Osteoblast (primary cell): ENCODE measurements around the gene COA1. TPM values are rescaled to one million over a fixed set of nuclear protein-coding genes. Genes with fewer than 3 reads are reported as not detected.
"Not testable (repeated sequence)": the region's sequence is repeated elsewhere in the genome, so short reads cannot be mapped to it uniquely, and the experiment has no call there.

Source experiments
- DNase-seq: peaks from one replicate; pipeline ENCODE4 v3.0.0; 2011; ENCODE audit warnings: low spot score, mixed read lengths; ENCODE audit not compliant: insufficient read length; ENCODE audit errors: missing footprints
- H2AFZ ChIP-seq: 2 replicates; pipeline ENCODE4 v1.6.0; 2011; ENCODE audit warnings: mild to moderate bottlenecking, low read length
- H3K27ac ChIP-seq: 2 replicates; pipeline ENCODE4 v1.5.1; 2011; ENCODE audit warnings: mild to moderate bottlenecking, low read depth, low read length, moderate library complexity
- H3K27me3 ChIP-seq: 2 replicates; pipeline ENCODE4 v1.6.0; 2012; ENCODE audit warnings: mild to moderate bottlenecking, control low read depth, inconsistent platforms, low read length, moderate library complexity; ENCODE audit not compliant: insufficient read depth
- H3K36me3 ChIP-seq: 2 replicates; pipeline ENCODE4 v1.5.1; 2011; ENCODE audit warnings: mild to moderate bottlenecking, low read length, control low read depth, moderate library complexity; ENCODE audit not compliant: insufficient read depth
- H3K4me1 ChIP-seq: 2 replicates; pipeline ENCODE4 v1.5.1; 2011; ENCODE audit warnings: mild to moderate bottlenecking, low read length, control low read depth, moderate library complexity; ENCODE audit not compliant: insufficient read depth
- H3K4me2 ChIP-seq: 2 replicates; pipeline ENCODE4 v1.6.0; 2011; ENCODE audit warnings: mild to moderate bottlenecking, low read length; ENCODE audit not compliant: insufficient read depth
- H3K4me3 ChIP-seq: fragments of 200-600 bp; sonication (generic); 3 replicates; pipeline ENCODE4 v1.5.1; 2012; ENCODE audit warnings: mild to moderate bottlenecking, low read length, inconsistent platforms; ENCODE audit not compliant: insufficient read depth
- H3K79me2 ChIP-seq: 2 replicates; pipeline ENCODE4 v1.6.0; 2012; ENCODE audit warnings: mild to moderate bottlenecking, low read length, control low read depth, inconsistent platforms; ENCODE audit not compliant: insufficient read depth
- H3K9me3 ChIP-seq: 2 replicates; pipeline ENCODE4 v1.5.1; 2011; ENCODE audit warnings: low read depth, low read length, control low read depth
- H4K20me1 ChIP-seq: 2 replicates; pipeline ENCODE4 v1.6.0; 2012; ENCODE audit warnings: mild to moderate bottlenecking, low read length, control low read depth; ENCODE audit not compliant: insufficient read depth
- total RNA-seq: library from RNA; depleted of rRNA; stranded (reverse); fragments of >200 nt; gene quantifications from 2 replicates; pipeline ENCODE4 v1.2.3, GENCODE V29; 2012
- TF ChIP-seq, protein P1 (sequence below): IDR thresholded peaks from 2 replicates; pipeline ENCODE4 v1.5.1; 2011; ENCODE audit warnings: mild to moderate bottlenecking, low read depth, low read length, moderate library complexity; ENCODE audit errors: extremely low read depth

Gene COA1
- total RNA-seq, 1 donor = 34.0 TPM

DNA sequence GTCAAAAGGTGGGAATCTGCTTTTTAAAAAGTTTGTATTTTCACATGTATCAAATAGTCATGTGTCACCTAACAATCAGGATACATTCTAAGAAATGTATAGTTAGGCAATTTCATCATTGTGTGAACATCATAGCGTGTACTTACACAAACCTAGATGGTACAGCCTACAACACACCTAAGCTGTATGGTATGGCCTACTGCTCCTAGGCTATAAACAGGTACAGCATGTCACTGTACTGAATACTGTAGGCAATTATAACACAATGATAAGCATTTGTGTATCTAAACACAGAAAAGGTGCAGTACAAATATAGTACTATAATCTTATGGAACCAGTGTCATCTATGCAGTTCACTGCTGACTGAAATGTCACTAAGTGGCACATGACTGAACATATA, 17.8 kb downstream of the COA1 start:
- no peaks in the 10 kb centered on the region for H3K4me1 ChIP-seq
- no peak overlapping the region for H3K4me3 ChIP-seq
- H3K9me3 ChIP-seq = no peaks in the 10 kb centered on the region
- H4K20me1 ChIP-seq = no peaks in the 10 kb centered on the region
- H2AFZ ChIP-seq = no peak overlapping the region
- TF ChIP-seq, protein P1, sequence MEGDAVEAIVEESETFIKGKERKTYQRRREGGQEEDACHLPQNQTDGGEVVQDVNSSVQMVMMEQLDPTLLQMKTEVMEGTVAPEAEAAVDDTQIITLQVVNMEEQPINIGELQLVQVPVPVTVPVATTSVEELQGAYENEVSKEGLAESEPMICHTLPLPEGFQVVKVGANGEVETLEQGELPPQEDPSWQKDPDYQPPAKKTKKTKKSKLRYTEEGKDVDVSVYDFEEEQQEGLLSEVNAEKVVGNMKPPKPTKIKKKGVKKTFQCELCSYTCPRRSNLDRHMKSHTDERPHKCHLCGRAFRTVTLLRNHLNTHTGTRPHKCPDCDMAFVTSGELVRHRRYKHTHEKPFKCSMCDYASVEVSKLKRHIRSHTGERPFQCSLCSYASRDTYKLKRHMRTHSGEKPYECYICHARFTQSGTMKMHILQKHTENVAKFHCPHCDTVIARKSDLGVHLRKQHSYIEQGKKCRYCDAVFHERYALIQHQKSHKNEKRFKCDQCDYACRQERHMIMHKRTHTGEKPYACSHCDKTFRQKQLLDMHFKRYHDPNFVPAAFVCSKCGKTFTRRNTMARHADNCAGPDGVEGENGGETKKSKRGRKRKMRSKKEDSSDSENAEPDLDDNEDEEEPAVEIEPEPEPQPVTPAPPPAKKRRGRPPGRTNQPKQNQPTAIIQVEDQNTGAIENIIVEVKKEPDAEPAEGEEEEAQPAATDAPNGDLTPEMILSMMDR = no peak
- H3K36me3 ChIP-seq = no peaks in the 10 kb centered on the region
- no peaks in the 10 kb centered on the region for H3K27me3 ChIP-seq
- H3K4me2 ChIP-seq = no peak overlapping the region
- H3K79me2 ChIP-seq = peaks cover 43% of the 10 kb centered on the region
- no peak overlapping the region for H3K27ac ChIP-seq
- no peak for DNase-seq

DNA sequence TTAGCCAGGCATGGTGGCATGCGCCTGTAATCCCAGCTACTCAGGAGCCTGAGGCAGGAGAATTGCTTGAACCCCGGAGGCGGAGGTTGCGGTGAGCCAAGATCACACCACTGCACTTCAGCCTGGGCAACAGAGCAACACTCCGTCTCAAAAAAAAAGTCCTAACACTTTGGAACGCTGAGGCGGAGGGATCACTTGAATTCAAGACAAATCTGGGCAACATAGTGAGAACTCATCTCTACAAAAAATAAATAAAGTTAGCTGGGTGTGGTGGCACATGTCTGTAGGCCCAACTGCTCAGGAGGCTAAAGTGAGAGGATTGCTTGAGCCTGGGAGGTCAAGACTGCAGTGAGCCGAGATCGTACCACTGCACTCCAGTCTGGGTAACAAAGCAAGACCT, 21.3 kb downstream of the COA1 start:
- not testable (repeated sequence) for H3K9me3 ChIP-seq, H3K4me1 ChIP-seq, H3K27me3 ChIP-seq, H3K27ac ChIP-seq, H2AFZ ChIP-seq, H3K36me3 ChIP-seq, H3K4me3 ChIP-seq, DNase-seq, H4K20me1 ChIP-seq, H3K4me2 ChIP-seq
- H3K79me2 ChIP-seq = peaks cover 47% of the 10 kb centered on the region

DNA sequence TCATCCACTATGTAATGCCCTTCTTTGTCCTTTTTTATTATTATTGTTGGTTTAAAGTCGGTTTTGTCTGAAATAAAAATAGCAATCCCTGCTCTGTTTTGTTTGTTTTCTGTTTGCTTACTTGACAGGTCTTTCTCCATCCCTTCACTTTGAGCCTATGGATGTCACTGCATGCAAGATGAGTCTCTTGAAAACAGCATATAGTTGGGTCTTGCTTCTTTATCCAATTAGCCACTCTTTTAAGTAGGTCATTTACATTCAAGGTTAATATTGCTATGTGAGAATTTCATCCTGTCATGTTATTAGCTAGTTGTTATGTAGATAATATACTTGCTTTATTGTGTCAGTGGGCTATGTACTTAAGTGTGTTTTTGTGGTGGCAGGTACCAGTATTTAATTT, 25.8 kb downstream of the COA1 start:
- Histone ChIP-seq H3K4me2 (no peak overlapping the region), H3K4me3 (no peak overlapping the region), H4K20me1 (peaks cover 3% of the 10 kb centered on the region), H2AFZ (no peak overlapping the region), H3K27me3 (no peaks in the 10 kb centered on the region), H3K4me1 (peaks cover 21% of the 10 kb centered on the region), H3K36me3 (no peaks in the 10 kb centered on the region), H3K9me3 (no peaks in the 10 kb centered on the region), H3K79me2 (peaks cover 43% of the 10 kb centered on the region), H3K27ac (no peak overlapping the region)
- TF ChIP-seq, protein P1 = no peak
- no peak for DNase-seq

DNA sequence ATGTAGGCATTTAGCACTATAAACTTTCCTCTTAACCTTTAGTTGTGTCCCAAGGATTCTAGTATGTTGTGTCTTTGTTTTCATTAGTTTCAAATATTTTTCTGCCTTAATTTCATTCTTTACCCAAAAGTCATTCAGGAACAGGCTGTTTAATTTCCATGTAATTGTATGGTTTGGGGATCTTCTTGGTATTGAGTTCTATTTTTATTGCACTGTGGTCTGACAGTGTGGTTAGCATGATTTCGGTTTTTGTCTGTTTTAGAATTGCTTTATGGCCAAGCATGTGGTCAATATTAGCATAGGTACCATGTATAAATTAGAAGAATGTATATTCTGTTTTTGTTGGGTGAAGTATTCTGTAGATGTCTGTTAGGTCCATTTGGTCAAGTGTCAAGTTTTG, 26.3 kb downstream of the COA1 start:
- Histone ChIP-seq H3K36me3 (no peaks in the 10 kb centered on the region), H3K4me1 (peaks cover 27% of the 10 kb centered on the region), H3K4me3 (no peak overlapping the region), H3K27ac (no peak overlapping the region), H3K4me2 (no peak overlapping the region), H4K20me1 (peaks cover 3% of the 10 kb centered on the region), H2AFZ (no peak overlapping the region), H3K27me3 (no peaks in the 10 kb centered on the region), H3K79me2 (peaks cover 45% of the 10 kb centered on the region), H3K9me3 (no peaks in the 10 kb centered on the region)
- TF ChIP-seq, protein P1 = no peak
- DNase-seq = no peak
